Skeletal muscle satellite cell (primary cell): Measurements from ENCODE around the gene CCDC197. TPM values are rescaled to one million over a fixed set of nuclear protein-coding genes. Genes with fewer than 3 reads are reported as not detected.

Experiments used
- H3K27me3 ChIP-seq: 2 replicates; pipeline ENCODE4 v1.7.0; 2013; ENCODE audit warnings: low read length; ENCODE audit not compliant: control insufficient read depth, insufficient read depth
- H3K36me3 ChIP-seq: 2 replicates; pipeline ENCODE4 v1.7.0; 2013; ENCODE audit warnings: mild to moderate bottlenecking, control low read depth, low read length; ENCODE audit not compliant: insufficient read depth
- H3K4me1 ChIP-seq: 2 replicates; pipeline ENCODE4 v1.7.0; 2013; ENCODE audit warnings: low read length; ENCODE audit not compliant: control insufficient read depth, insufficient read depth
- H3K4me2 ChIP-seq: 2 replicates; pipeline ENCODE4 v1.7.0; 2013; ENCODE audit warnings: mild to moderate bottlenecking, low read length
- H3K4me3 ChIP-seq: 2 replicates; pipeline ENCODE4 v1.7.0; 2013; ENCODE audit warnings: low read length
- H3K9ac ChIP-seq: 2 replicates; pipeline ENCODE4 v1.7.0; 2013; ENCODE audit warnings: mild to moderate bottlenecking, low read depth, low read length, moderate library complexity
- H3K9me3 ChIP-seq: replicated peaks from 2 replicates; pipeline ENCODE4 v1.7.0; 2013; ENCODE audit warnings: mild to moderate bottlenecking, control low read depth, low read length
- small RNA-seq: library from RNA; depleted of rRNA; stranded (forward); fragments of <200 nt; gene quantifications from one replicate; pipeline ENCODE3, GENCODE V24; 2012

CCDC197 gene

GRCh38 chr14:94051779-94052178, 54.7 kb downstream of the CCDC197 start:
- peaks cover 87% of the 10 kb centered on the region for H3K36me3 ChIP-seq
- no peak overlapping the region for H3K9ac ChIP-seq
- H3K9me3 ChIP-seq, result no peaks in the 10 kb centered on the region
- no peak overlapping the region for H3K4me2 ChIP-seq
- no peaks in the 10 kb centered on the region for H3K4me1 ChIP-seq
- H3K4me3 ChIP-seq, result no peak overlapping the region
- H3K27me3 ChIP-seq, result no peaks in the 10 kb centered on the region

GRCh38 chr14:94052199-94052598, 55.1 kb downstream of the CCDC197 start:
- H3K9me3 ChIP-seq, result no peaks in the 10 kb centered on the region
- H3K27me3 ChIP-seq, result no peaks in the 10 kb centered on the region
- H3K4me2 ChIP-seq, result no peak overlapping the region
- H3K4me3 ChIP-seq, result no peak overlapping the region
- no peak overlapping the region for H3K9ac ChIP-seq
- peaks cover 87% of the 10 kb centered on the region for H3K36me3 ChIP-seq
- no peaks in the 10 kb centered on the region for H3K4me1 ChIP-seq

- Histone ChIP-seq H3K27me3 (no peaks in the 10 kb centered on the region), H3K4me2 (no peak overlapping the region), H3K9me3 (no peaks in the 10 kb centered on the region), H3K36me3 (peaks cover 87% of the 10 kb centered on the region), H3K4me1 (no peaks in the 10 kb centered on the region), H3K4me3 (no peak overlapping the region), H3K9ac (no peak overlapping the region)
These were observed 55.6 kb downstream of the CCDC197 start for GRCh38 chr14:94052662-94053061.

GRCh38 chr14:94054401-94054800, 57.3 kb downstream of the CCDC197 start:
- Histone ChIP-seq H3K4me1 (no peaks in the 10 kb centered on the region), H3K4me2 (no peak overlapping the region), H3K9ac (no peak overlapping the region), H3K27me3 (no peaks in the 10 kb centered on the region), H3K9me3 (no peaks in the 10 kb centered on the region), H3K36me3 (peaks cover 84% of the 10 kb centered on the region), H3K4me3 (no peak overlapping the region)

- H3K27me3 ChIP-seq, result no peaks in the 10 kb centered on the region
- no peak overlapping the region for H3K4me3 ChIP-seq
- peaks cover 85% of the 10 kb centered on the region for H3K36me3 ChIP-seq
- no peak overlapping the region for H3K4me2 ChIP-seq
- no peaks in the 10 kb centered on the region for H3K4me1 ChIP-seq
- no peaks in the 10 kb centered on the region for H3K9me3 ChIP-seq
- H3K9ac ChIP-seq, result no peak overlapping the region
These were observed 57.8 kb downstream of the CCDC197 start for GRCh38 chr14:94054936-94055335.

GRCh38 chr14:94056579-94057308, 59.6 kb downstream of the CCDC197 start:
- no peaks in the 10 kb centered on the region for H3K27me3 ChIP-seq
- H3K4me1 ChIP-seq, result no peaks in the 10 kb centered on the region
- no peaks in the 10 kb centered on the region for H3K9me3 ChIP-seq
- H3K4me3 ChIP-seq, result no peak overlapping the region
- H3K4me2 ChIP-seq, result no peak overlapping the region
- H3K36me3 ChIP-seq, result peaks cover 87% of the 10 kb centered on the region
- no peak overlapping the region for H3K9ac ChIP-seq

- no peak overlapping the region for H3K4me2 ChIP-seq
- no peak overlapping the region for H3K9ac ChIP-seq
- peaks cover 83% of the 10 kb centered on the region for H3K36me3 ChIP-seq
- no peak overlapping the region for H3K4me3 ChIP-seq
- H3K27me3 ChIP-seq, result no peaks in the 10 kb centered on the region
- H3K9me3 ChIP-seq, result no peaks in the 10 kb centered on the region
- peaks cover 10% of the 10 kb centered on the region for H3K4me1 ChIP-seq
These were observed 61.1 kb downstream of the CCDC197 start for GRCh38 chr14:94058128-94058673.

Small RNA genes lying within 50 kb of the gene (small RNA-seq; reads per million reads assigned to genes)
- gene MIR4506, result not detected
